Stimulated activated CD8-positive, alpha-beta memory T cell treated with anti-CD3 and anti-CD28 coated beads, Interleukin-15, amount 100 ng/mL, for 1 hour (primary cell): Measurements from ENCODE around the gene DNAJB6.
A peak's percentile ranks its signal among the peaks of the same experiment; 100 is the strongest.

Source experiments
- DNase-seq: peaks from one replicate; pipeline ENCODE4 v3.0.0-alpha.2; 2020; ENCODE audit warnings: low read depth

DNAJB6 gene

DNA sequence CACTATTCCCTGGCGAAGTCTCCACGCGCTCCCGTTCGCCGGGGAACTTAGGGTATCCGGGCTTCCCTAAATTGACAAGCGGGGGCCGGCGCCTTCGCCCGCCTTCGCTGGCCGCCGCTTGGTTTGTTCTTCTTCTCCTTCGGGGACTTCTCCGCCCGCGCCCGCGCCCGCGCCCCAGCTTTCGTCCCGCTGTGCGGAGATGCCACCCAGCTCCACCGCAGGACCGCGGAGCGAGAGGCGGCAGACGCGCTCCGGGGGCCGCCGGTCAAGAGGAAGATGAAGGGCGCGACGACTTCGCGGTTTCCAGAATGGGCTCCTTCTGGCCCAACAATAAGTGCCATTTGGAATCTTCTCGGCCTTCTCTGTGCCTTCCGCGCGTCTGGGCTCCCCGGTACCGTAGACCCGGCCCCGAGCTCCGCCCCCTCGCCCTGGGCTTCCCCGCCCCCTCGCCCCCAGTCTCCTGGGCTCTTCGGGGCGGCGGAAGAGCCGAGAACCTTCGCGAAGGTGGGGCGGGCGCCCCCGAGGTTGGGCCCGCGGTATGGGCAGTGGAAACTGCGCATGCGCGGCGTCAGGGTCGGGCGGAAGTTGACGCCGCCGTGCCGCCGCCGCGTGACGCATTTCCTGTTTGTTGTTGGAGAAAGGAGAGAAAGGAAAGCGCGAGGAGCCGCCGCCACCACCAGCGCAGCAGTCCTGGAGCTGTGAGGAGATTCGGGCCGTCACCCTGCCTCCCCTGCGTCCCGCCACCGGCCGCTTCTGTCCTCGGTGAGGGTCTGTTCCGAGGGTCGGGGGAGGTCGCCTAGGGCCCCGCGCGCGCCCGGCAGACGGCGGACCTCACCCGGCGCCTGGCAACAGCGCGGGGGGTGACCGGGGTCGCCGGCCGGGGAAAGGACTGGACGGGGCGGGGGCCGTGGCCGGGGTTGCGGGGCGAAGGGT, at the start of gene DNAJB6:
DNAJB6 (plus strand) TSS at position 622 of the 933 bp plus-strand sequence. CDS start 21,569 bp downstream, outside the sequence.
- DNase-seq, result peak; percentile 92

DNA sequence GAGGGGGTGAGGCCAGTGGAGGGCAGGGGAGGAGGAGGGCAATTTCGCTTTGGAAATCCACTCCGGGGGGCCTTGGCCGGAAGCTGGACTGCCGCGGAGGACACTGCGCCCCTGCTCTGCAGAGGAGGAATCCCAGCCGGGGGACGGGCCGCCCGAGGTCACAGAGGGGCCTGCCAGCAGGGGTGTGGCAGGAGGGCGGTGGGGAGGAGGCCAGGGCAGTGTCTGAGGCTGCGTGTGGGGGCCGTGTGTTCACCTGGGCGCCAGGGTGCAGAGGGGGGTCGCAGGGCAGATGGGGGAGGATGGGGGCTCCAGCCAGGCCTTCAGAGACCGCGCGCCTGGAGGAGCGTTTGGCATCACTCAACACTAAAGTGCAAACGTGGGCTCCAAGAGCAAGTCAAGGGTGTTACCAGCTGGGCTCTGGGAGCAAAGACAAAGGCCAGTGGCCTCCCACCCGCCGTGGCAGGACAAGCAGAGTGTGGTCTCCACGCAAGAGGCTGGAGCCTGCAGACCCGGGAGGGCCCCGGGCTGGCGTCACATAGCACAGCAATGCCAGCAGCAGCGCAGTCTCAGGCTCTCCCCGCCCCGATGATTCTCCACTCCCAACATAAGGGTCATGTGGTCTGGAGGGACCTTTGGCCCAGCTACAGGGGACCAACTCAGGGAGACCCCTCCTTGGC, 45.3 kb upstream of the DNAJB6 start:
- no peak for DNase-seq

DNA sequence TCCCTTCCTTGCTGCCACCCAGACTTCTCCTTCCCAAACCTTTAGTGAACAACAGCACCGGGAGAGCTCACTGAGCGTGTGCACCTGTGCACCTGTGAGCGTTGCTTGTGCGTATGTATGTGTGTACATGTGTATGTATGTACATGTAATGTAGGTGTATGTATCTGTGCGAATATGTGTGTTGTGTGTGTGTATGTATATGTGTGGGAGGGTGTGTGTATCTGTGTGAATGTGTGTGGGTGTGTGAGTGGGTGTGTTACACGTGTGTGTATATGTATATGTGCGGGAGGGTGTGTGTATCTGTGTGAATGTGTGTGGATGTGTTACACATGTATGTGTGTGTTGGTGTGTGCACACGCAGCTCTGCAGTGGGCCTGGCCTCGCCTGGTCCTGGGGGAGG, 44.5 kb upstream of the DNAJB6 start:
- DNase-seq, result no peak

DNA sequence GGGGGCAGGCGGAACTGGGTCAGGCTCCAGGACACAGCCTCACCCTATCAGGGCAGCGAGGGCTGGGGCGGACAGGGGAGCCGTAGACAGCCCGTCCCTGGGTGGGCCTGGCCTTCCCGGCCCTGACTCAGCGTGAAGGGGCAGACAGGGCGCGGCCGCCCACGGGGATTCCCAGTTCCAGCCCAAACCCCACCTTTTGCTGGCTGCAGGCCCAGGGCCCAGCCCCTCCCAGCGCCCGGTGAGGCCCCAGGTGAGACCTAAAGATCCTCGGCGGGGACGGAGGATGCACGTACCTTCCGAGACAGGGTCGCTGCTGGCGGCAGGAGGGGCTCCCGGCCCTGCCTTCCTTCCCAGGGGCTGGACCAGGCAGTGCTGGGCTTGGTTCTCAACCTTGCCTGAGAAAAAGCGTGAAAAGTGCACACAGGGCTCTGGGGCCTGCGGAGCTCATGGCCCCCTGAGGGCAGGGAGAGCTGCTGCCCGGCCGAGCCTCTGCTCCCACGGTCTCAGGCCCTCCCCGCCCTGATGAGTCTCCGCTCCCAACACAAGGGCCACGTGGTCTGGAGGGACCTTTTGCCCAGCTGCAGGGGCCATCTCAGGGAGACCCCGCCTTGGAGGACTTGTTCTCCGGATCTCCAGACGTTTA, 43.9 kb upstream of the DNAJB6 start:
- DNase-seq, result no peak

DNA sequence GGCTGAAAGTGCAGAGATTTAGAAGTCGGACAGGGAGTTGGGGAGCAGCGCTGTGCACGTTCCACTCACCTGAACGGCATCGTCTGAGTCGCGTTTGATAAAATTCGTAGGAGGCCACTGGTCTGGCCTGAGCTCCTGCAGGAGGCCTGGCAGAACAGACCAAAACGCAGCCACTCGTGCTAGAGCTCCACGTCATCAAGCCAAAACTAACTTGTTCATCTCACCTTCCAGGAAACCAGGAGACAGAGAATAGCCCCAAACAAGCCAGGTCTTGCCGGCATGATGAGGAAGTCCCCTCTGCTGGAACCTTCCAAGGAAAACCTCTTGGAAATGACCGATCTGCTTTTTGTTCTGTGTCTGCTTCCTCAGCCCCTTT, 43.4 kb upstream of the DNAJB6 start:
- no peak for DNase-seq

DNA sequence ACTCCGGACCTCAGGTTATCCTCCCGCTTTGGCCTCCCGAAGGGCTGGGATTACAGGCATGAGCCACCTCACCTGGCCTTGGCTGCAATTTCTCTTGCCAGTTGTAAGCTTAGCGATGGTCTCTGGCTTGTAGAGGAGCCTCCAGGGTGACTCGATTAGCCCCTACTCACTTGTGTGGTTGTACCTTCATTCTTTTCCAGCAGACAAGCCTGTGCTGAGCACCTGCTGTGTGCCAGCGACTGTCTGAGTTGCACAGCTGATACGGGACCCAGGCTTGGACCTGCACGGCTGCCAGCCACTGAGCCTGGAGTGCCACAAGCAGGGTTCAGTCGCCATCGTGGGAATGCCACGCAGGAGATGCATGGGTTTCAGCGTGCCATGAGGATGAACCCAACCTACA, 42.0 kb upstream of the DNAJB6 start:
- DNase-seq, result no peak

DNA sequence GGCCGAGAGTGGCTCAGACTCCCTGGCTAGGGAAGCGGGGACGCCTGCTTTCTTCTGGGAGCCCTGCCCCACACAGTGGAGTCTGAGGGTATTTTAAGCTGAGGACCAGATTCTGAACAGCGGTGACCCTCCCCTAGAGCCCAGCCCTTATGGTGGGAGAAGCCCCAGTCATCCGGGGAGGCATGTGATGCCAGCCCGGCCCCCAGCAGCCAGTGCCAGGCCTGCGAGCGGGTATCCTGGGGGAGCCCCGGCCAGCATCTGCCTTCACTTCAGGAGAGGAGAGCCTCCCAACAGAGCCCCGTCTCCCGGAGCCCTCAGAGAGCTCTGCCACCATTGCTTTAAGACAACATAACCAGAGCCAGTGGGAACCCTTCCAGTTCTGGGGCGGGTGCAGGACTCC, 41.5 kb upstream of the DNAJB6 start:
- no peak for DNase-seq

DNA sequence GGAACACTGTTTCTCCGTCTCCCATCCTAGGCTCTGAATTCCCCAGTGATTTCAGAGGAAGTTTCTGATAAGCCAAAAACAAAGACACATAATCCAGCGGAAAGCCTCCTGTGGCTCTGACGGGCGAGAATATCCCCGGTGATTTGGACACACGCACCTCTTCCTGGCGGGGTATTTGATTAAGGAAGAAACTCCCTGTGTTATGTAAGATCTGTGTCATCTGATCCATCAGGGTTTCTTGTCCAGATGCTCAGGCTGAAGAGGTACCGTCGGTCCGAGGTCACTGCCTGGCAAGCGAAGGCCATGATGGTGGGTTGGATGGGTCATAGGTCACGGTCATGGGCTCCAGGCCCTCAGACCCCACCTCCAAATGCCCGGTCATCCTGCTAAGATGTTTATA, 39.6 kb upstream of the DNAJB6 start:
- no peak for DNase-seq

DNA sequence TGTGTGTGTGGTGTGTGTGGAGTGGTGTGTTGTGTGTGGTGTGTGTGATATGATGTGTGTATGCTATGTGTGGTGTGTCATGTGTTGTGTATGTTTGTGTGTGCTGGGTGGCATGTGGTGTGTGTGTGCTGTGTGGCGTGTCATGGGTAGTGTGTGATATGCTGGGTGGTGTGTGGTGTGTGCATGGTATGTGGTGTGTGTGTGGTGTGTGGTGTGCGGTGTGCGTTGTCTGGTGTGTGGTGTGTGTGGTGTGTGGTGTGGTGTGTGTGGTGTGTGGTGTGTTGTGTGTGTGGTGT, 37.5 kb upstream of the DNAJB6 start:
- no peak for DNase-seq

DNA sequence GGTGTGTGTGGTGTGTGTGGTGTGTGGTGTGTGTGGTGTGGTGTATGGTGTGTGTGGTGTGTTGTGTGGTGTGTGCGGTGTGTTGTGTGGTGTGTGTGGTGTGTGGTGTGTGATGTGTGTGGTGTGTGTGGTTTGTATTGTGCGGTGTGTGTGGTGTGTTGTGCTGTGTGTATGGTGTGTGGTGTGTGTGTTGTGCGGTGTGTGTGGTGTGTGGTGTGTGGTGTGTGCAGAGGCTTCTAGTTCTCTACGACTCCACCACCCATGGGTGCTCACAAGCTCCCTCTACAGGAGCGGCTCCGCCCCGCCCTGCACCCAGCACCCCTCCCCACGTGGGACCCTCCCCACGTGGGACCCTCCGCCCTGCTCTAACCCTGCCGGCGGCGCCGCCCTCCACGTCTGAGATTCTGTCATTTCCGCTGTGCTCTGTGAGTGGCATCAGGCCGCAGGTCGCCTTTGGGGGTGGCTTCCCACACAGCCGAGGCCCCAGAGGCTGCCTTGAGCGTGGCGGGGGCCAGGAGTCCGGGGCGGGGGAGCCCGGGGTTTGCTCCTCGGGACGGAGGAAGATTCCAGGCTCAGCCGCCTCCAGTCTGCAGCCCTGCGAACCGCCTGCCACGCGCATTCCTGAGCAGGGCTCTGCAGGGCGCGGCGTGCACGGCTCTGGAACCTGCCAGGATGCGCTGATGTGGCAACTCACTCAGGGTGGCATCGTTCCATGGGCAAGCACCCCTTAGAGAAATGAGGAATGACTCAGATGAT, 37.0 kb upstream of the DNAJB6 start:
- no peak for DNase-seq

DNA sequence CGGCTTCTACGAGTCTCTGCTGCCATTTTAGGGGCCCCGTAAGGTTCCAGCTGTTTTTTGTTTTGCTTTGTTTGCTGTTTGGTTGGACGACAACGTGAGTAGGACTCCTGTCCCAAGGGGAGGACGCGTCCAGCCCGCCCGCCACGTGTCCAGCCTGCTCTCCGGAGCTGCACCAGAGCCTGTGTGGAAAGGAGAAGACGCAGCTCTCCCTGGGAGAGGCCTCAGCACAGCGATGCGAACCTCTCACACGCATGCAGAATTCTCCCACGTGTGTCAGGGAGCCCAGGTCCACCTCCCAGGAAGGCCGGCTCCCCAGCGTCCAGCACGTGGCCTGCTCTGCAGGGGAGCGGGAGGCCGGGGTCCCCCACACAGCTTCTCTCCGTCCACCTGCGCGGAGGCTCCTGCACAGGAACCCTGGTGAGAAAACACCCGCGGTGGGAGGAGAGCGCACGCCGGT, 36.4 kb upstream of the DNAJB6 start:
- no peak for DNase-seq

DNA sequence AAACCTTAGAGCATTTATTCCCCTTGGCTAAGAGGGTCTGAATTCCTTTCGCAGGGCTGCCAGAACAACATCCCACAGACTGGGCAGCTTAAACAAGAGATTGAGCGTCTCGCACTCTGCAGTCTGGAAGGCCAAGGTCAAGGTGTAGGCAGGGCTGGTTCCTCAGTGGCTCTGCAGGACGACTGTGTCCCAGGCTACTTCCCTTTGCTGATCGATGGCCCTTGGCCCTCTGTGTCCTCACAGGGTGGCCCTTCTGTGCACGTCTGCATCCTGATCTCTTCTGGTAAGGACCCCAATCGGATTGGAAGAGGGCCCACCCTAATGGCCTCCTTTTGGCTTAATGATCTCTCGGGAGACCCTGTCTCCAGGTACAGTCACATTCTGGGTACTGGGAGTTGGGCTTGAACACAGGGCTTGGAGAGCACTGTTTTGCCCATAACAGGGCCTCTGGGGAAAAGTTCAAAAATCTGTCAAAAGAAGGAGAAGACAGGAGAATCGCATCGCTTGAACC, 35.1 kb upstream of the DNAJB6 start:
- DNase-seq, result no peak

DNA sequence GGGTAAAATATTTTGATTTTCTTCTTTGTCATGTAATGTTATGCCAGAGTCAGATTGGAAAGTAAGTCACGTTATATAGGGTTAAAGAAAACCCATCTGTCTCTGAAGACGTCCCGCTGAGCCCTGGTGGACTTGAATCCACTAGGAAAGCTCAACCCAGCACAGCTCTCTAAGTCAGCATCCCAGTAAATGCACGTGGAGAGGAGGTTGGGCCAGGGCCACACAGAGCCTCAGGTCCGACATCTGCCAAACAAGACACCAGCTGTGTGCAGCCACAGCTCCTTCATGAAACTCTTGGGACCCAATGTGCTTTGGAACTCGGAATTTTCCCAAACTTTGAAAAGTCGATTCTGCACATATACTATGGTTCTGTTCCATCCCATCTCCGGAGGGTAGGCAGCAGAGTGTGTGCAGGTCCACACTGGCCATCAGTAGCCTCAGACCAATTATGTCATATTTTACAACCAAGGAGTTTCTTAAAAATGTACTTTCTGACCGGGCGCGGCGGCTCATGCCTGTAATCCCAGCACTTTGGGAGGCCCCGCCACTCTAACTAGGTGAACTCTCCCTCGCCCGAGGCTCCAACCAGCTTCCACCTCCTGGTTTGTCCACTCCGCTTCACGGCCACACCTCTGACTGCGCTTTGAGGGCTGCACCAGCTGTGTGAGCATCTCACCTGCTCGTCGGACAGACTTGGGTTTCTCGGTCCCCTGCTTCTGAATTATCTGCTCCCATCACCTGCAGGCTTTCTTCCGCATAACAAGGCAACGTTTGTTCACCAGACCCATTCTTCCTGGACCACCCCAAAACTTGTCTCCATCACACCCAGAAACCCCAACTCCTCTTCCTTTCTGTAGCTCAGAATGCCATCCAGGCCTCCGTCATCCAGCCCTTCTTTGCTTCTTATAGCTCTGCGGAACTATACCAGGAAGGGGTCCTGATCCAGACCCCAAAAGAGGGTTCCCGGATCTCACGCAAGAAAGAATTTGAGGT, 29.7 kb upstream of the DNAJB6 start:
- DNase-seq, result no peak

DNA sequence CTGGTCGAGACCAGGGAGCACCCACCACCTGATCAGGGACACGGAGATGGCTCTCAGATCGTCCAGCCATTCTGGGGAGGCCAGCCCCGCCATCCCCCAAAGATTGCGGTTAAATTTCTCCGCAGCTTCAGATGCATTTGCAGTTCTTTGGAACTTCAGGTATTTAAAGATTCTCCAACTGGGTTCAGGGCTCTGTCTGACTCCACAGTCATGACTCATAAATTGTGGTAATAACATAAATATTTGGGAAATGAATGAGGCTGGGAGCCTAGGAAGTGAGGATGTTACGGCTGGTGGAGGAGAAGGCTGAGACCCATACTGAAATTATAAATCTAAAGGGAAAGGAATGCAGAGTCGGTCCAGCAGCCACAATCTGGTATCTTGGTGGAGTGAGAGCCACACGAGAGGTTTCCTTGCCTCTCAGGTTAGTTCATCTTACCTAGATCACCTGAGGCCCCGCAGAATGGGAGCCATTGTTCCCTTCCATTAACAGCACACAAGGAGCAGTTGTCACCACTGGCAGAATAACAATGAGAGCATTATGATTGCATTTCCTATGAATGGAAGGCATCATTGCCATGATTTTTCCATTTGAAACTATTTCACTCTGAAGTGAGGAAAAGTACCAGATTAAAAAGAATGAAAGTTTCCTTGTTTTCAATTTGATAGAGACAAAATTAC, 26.7 kb upstream of the DNAJB6 start:
- DNase-seq, result no peak

DNA sequence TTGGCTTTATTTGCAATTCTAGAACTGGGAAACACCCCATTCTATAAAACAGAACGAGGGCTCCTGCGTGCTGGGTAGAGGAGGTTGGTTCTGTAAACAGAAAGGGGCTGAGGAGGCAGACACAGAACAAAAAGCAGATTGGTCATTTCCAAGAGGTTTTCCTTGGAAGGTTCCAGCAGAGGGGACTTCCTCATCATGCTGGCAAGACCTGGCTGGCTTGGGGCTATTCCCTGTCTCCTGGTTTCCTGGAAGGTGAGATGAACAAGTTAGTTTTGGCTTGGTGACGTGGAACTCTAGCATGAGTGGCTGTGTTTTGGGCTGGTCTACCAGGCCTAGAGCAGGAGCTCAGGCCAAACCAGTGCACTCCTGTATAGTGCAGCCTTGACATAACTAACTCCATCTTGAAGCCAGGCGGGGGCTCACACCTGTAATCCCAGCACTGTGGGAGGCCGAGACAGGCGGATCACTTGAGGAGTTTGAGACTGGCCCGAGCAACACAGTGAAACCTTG, 26.1 kb upstream of the DNAJB6 start:
- no peak for DNase-seq

DNA sequence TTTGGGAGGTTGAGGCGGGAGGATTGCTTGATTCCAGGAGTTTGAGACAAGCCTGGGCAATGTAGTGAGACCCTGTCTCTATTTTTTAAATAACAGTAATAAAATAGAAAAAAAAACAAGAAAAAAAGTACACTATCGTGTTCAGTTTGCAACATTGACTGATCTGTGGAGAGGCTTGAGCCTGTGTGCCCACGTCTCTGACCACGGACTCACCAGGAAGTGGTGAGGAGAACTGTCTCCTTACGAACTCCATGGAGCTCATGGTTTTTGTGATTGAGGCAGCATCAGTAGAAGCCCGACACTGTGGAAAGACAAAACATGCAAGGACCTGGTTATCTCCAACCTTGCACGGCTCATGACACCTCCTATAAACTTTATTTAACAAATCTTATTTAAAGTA, 23.9 kb upstream of the DNAJB6 start:
- no peak for DNase-seq

DNA sequence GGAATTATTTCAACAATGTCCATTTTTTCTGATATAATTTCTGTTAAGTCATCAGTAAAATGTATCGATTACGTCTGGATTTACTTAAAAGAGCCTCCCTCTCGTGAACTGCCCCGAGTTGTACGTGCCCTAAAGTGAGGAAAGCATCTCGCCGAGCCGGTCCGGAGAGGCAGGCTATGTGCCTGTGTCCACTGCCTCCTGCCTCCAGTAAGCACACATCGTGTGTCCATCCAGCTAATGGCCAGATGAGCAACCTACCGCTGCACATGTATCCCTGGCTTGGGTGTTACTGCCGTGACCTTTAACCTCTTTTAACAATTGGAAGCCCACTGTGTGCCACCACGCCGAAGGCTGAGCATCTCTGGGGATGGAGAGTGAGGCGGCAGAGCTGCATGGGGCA, 23.2 kb upstream of the DNAJB6 start:
- no peak for DNase-seq

DNA sequence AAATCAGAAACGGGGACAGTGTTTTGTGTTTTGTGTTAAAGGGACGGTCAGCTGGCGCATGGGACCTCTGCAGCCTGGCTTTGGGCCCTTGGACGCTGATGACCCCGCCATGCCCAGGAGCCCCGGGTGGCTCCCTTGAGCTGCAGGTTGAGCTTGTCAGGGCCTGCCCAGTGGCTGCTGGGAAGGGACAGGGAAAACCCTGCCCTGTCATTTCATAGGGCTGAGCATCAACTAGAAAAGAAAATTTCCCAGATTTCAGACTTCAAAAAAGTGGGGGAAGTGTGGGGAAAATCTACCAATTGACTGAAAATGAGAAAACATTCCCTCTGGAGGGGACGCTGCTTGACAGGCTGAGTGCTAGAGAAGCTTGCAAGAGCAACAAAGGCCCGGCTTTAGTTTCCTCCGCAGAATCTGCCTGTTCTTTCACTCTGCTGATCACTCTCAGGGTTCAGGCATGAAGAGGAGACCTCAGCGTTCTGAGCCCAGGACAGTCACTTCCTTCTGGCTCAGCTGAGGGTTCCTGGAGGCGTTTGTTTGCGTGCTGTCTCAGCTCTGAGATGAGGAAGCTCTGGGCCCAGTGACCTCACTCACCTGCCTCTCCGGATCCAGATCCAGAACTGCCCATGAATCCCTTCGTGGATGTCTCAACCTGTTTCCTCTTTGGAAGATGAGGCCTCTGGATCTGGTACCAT, 18.6 kb upstream of the DNAJB6 start:
- no peak for DNase-seq

DNA sequence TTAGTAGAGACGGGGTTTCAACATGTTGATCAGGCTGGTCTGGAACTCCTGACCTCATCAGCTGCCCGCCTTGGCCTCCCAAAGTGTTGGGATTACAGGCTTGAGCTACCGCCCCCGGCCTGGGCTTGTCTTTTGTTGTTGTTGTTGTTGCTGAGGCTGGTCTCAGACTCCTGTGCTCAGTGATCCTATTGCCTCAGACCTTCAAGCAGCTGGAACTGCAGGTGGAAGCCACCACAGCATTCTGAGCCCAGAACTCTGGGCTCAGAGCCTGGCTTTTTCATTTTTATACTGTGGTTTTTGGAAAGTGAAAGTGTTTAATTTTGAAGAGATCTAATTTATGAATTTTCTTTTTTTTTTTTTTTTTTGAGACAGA, 16.2 kb upstream of the DNAJB6 start:
- DNase-seq, result no peak

DNA sequence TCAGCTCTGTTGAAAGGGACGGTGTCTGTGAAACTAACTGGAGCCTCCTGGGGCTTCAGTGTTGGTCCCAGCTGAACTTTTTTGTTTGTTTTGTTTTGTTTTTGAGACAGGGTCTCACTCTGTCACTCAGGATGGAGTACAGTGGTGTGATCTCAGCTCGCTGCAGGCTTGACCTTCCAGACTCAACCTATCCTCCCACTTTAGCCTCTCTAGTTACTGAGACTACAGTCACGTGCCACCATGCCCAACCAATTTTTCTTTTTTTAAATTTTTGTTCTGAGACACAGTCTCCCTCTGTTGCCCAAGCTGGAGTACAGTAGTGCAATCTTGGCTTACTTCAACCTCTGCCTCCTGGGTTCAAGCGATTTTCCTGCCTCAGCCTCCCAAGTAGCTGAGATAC, 13.4 kb upstream of the DNAJB6 start:
- no peak for DNase-seq
